GM18861 (cell line): ENCODE results near the gene TRDN.
A peak's percentile ranks its signal among the peaks of the same experiment; 100 is the strongest.

ENCODE experiments used
- ATAC-seq: cut with Tn5 transposase; IDR thresholded peaks from one replicate; pipeline ENCODE4 v1.9.1; 2021; ENCODE audit not compliant: unreplicated experiment

The TRDN gene

GRCh38 chr6:123418071-123418470 lies 218.7 kb downstream of the TRDN start:
- ATAC-seq = no peak

- no peak for ATAC-seq
Observed at GRCh38 chr6:123417535-123417934, 219.2 kb downstream of the TRDN start.

- ATAC-seq = peak; percentile 92
Observed at GRCh38 chr6:123415844-123416468, 220.8 kb downstream of the TRDN start.

- ATAC-seq = no peak
Observed at GRCh38 chr6:123404975-123405374, 231.8 kb downstream of the TRDN start.

- peak; percentile 90 for ATAC-seq
Observed at GRCh38 chr6:123402052-123402451, 234.7 kb downstream of the TRDN start.

- no peak for ATAC-seq
Observed at GRCh38 chr6:123398072-123398471, 238.7 kb downstream of the TRDN start.

GRCh38 chr6:123393331-123393730 lies 243.4 kb downstream of the TRDN start:
- no peak for ATAC-seq

- no peak for ATAC-seq
Observed at GRCh38 chr6:123383718-123384117, 253.0 kb downstream of the TRDN start.

GRCh38 chr6:123380257-123380656 lies 256.5 kb downstream of the TRDN start:
- no peak for ATAC-seq

GRCh38 chr6:123372737-123373136 lies 264.0 kb downstream of the TRDN start:
- no peak for ATAC-seq

- no peak for ATAC-seq
Observed at GRCh38 chr6:123363912-123364311, 272.8 kb downstream of the TRDN start.

- no peak for ATAC-seq
Observed at GRCh38 chr6:123360359-123360758, 276.4 kb downstream of the TRDN start.

- no peak for ATAC-seq
Observed at GRCh38 chr6:123352705-123353104, 284.0 kb downstream of the TRDN start.

GRCh38 chr6:123352279-123352678 lies 284.5 kb downstream of the TRDN start:
- ATAC-seq = no peak

- no peak for ATAC-seq
Observed at GRCh38 chr6:123343836-123344235, 292.9 kb downstream of the TRDN start.

GRCh38 chr6:123338394-123338793 lies 298.4 kb downstream of the TRDN start:
- ATAC-seq = no peak

GRCh38 chr6:123333000-123333756 lies 303.6 kb downstream of the TRDN start:
- no peak for ATAC-seq

- ATAC-seq = no peak
Observed at GRCh38 chr6:123332070-123332469, 304.7 kb downstream of the TRDN start.

GRCh38 chr6:123329337-123329736 lies 307.4 kb downstream of the TRDN start:
- no peak for ATAC-seq

GRCh38 chr6:123323452-123324329 lies 313.1 kb downstream of the TRDN start:
- no peak for ATAC-seq

- ATAC-seq = no peak
Observed at GRCh38 chr6:123321020-123321419, 315.7 kb downstream of the TRDN start.
